DND-41 (cell line): Measurements from ENCODE around the gene PRR19.

Experiments
- ATAC-seq: fragments of 200-7000 bp; cut with Tn5 transposase; 3 replicates; pipeline ENCODE4 v1.9.1; 2021; ENCODE audit warnings: low read depth; ENCODE audit not compliant: insufficient read depth
- DNase-seq: peaks from one replicate; pipeline ENCODE4 v3.0.0-alpha.2; 2020
- H2AFZ ChIP-seq: 2 replicates; pipeline ENCODE4 v1.6.0; 2012; ENCODE audit warnings: low read depth, low read length
- H3K27ac ChIP-seq: 2 replicates; pipeline ENCODE4 v1.5.1; 2012; ENCODE audit warnings: low read length, inconsistent platforms
- H3K27me3 ChIP-seq: fragments of 200-600 bp; sonication (generic); 2 replicates; pipeline ENCODE4 v1.6.0; 2012; ENCODE audit warnings: low read length, mild to moderate bottlenecking, inconsistent platforms; ENCODE audit not compliant: insufficient read depth, poor library complexity
- H3K36me3 ChIP-seq: 2 replicates; pipeline ENCODE4 v1.5.1; 2012; ENCODE audit warnings: low read length, inconsistent platforms; ENCODE audit not compliant: insufficient read depth
- H3K4me1 ChIP-seq: 2 replicates; pipeline ENCODE4 v1.5.1; 2012; ENCODE audit warnings: mild to moderate bottlenecking, low read length; ENCODE audit not compliant: insufficient read depth
- H3K4me2 ChIP-seq: 2 replicates; pipeline ENCODE4 v1.6.0; 2012; ENCODE audit warnings: mild to moderate bottlenecking, moderate library complexity, low read length, inconsistent platforms; ENCODE audit not compliant: insufficient read depth
- H3K4me3 ChIP-seq, 2 experiments: fragments of 200-600 bp in 1 of 2; shearing (Covaris generic) in 1 of 2; 2 replicates each; pipeline ENCODE4 v1.5.1; 2012 to 2016; ENCODE audit warnings: inconsistent platforms in 2 of 2, low read length in 2 of 2, mild to moderate bottlenecking in 2 of 2, low read depth in 1 of 2, moderate library complexity in 1 of 2
- H3K79me2 ChIP-seq: 2 replicates; pipeline ENCODE4 v1.6.0; 2012; ENCODE audit warnings: low read length, inconsistent platforms; ENCODE audit not compliant: insufficient read depth
- H3K9ac ChIP-seq: 2 replicates; pipeline ENCODE4 v1.6.0; 2012; ENCODE audit warnings: low read depth, mild to moderate bottlenecking, inconsistent platforms, low read length, moderate library complexity
- H3K9me3 ChIP-seq: 2 replicates; pipeline ENCODE4 v1.5.1; 2012; ENCODE audit warnings: low read length, moderate library complexity, mild to moderate bottlenecking, inconsistent platforms; ENCODE audit not compliant: insufficient read depth, severe bottlenecking
- H4K20me1 ChIP-seq: 2 replicates; pipeline ENCODE4 v1.6.0; 2012; ENCODE audit warnings: low read length; ENCODE audit not compliant: insufficient read depth
- EZH2 ChIP-seq: IDR thresholded peaks from 3 replicates; pipeline ENCODE4 v1.6.1; 2012; ENCODE audit warnings: borderline replicate concordance, low read depth, mild to moderate bottlenecking, moderate library complexity, low read length, inconsistent platforms; ENCODE audit not compliant: severe bottlenecking
- TF ChIP-seq, protein P1 (sequence below): IDR thresholded peaks from 2 replicates; pipeline ENCODE4 v1.5.1; 2012; ENCODE audit warnings: borderline replicate concordance, low read length, moderate library complexity, mild to moderate bottlenecking; ENCODE audit not compliant: poor library complexity, severe bottlenecking; ENCODE audit errors: extremely low read depth

PRR19 gene

DNA sequence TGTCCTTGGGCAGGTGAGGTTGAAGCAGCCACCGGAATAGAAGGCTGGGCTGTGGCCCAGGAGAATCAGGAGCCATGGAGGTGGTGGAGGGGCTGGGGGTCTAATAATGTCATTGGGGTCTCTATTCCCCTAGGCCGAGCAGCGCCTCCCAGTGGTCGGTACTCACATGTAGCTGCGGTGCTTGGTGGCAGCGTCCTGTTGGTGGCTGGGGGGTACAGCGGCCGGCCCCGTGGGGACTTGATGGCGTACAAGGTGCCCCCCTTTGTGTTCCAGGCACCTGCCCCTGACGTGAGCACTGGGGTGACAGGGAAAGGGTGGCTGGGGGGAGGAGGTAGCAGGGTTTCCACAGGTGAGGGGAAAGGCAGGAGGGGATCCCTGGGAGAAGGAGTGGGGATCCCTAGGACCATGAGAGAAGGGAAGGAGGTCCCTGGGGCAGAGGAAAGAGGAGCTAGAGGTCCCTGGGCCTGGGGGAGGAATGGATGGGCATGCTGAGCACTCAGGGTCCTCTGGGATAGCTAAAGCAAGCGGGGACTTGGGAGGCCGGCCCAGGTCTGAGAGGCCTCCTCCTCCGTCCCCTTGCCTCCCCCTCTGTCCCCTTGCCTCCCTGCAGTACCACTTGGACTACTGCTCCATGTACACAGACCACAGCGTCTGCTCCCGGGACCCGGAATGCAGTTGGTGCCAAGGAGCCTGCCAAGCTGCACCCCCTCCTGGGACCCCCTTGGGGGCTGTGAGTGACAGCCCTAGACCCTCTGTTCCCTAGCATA is 41.6 kb downstream of the PRR19 start:
- DNase-seq (no peak), ATAC-seq (no peak)
- Histone ChIP-seq H3K27ac (no peak overlapping the region), H3K4me2 (no peak overlapping the region), H2AFZ (no peak overlapping the region), H3K79me2 (no peaks in the 10 kb centered on the region), H3K9ac (no peak overlapping the region), H3K4me3 (no peak overlapping the region), H3K4me1 (no peaks in the 10 kb centered on the region), H3K9me3 (no peaks in the 10 kb centered on the region), H4K20me1 (0 out of 2 replicates have a peak, but pooled peaks cover 2% of the 10 kb centered on the region), H3K27me3 (no peaks in the 10 kb centered on the region), H3K36me3 (peaks cover 19% of the 10 kb centered on the region)
- TF ChIP-seq, protein P1, sequence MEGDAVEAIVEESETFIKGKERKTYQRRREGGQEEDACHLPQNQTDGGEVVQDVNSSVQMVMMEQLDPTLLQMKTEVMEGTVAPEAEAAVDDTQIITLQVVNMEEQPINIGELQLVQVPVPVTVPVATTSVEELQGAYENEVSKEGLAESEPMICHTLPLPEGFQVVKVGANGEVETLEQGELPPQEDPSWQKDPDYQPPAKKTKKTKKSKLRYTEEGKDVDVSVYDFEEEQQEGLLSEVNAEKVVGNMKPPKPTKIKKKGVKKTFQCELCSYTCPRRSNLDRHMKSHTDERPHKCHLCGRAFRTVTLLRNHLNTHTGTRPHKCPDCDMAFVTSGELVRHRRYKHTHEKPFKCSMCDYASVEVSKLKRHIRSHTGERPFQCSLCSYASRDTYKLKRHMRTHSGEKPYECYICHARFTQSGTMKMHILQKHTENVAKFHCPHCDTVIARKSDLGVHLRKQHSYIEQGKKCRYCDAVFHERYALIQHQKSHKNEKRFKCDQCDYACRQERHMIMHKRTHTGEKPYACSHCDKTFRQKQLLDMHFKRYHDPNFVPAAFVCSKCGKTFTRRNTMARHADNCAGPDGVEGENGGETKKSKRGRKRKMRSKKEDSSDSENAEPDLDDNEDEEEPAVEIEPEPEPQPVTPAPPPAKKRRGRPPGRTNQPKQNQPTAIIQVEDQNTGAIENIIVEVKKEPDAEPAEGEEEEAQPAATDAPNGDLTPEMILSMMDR: peak; percentile 46
- no peak for TF ChIP-seq EZH2

DNA sequence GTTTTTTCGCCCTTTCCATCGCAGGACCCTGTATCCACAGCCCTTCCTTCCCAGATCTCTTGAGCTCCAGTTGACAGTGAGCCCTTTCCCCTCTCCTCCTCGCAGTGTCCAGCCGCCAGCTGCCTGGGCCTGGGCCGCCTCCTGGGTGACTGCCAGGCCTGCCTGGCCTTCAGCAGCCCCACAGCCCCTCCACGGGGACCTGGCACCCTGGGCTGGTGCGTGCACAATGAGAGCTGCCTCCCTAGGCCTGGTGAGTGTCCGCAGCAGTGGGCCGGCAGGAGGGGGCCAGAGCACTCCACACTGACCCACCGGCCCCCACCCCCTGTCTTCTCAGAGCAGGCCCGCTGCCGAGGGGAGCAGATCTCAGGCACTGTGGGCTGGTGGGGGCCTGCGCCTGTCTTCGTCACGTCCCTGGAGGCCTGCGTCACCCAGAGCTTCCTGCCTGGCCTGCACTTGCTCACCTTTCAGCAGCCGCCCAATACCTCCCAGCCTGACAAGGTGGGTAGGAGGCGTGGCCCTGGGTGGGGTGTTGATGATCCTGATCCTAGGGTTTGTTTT is 42.5 kb downstream of the PRR19 start:
- ATAC-seq (no peak), DNase-seq (no peak)
- TF ChIP-seq, protein P1: no peak
- TF ChIP-seq EZH2: no peak
- Histone ChIP-seq H3K9ac (no peak overlapping the region), H3K4me1 (no peaks in the 10 kb centered on the region), H3K4me2 (no peak overlapping the region), H4K20me1 (0 out of 2 replicates have a peak, but pooled peaks cover 2% of the 10 kb centered on the region), H3K9me3 (no peaks in the 10 kb centered on the region), H3K27me3 (no peaks in the 10 kb centered on the region), H3K27ac (no peak overlapping the region), H3K4me3 (no peak overlapping the region), H2AFZ (no peak overlapping the region), H3K79me2 (no peaks in the 10 kb centered on the region), H3K36me3 (peaks cover 19% of the 10 kb centered on the region)

DNA sequence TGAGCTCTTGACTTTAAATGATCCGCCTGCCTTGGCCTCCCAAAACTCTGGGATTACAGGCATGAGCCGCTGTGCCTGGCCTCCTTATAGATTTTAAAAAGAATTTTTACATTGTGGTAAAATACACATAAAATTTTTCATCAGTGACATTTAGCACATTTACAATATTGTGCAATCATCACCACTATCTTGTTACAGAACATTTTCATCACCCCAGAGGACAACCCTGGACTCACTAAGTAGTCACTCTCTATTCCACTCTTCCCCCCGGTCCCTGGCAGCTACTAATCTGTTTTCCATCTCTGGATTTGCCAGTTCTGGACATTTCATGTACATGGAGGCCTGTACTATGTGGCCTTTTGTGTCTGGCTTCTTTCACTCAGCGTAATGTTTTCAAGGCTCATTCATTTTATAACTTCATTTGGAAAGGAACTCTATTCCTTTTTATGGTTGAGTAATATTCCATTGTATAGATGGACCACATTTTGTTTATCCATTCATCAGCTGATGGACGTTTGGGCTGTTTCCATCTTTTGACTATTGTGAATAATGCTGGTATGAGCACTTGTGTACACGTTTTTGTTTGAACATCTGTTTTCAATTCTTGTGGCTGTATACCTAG is 43.4 kb downstream of the PRR19 start:
- H3K27ac ChIP-seq: no peak overlapping the region
- no peak for TF ChIP-seq EZH2
- TF ChIP-seq, protein P1: no peak
- no peak overlapping the region for H3K4me2 ChIP-seq
- DNase-seq (no peak), ATAC-seq (no peak)
- no peaks in the 10 kb centered on the region for H3K79me2 ChIP-seq
- peaks cover 19% of the 10 kb centered on the region for H3K36me3 ChIP-seq
- no peaks in the 10 kb centered on the region for H3K27me3 ChIP-seq
- H3K4me1 ChIP-seq: no peaks in the 10 kb centered on the region
- no peak overlapping the region for H3K4me3 ChIP-seq
- 0 out of 2 replicates have a peak, but pooled peaks cover 2% of the 10 kb centered on the region for H4K20me1 ChIP-seq
- no peak overlapping the region for H2AFZ ChIP-seq
- no peaks in the 10 kb centered on the region for H3K9me3 ChIP-seq
- H3K9ac ChIP-seq: no peak overlapping the region
